GM21723 (cell line): ENCODE data around the gene CTRL.

Experiments
- ATAC-seq: cut with Tn5 transposase; IDR thresholded peaks from one replicate; pipeline ENCODE4 v1.9.1; 2021; ENCODE audit warnings: mild to moderate bottlenecking, moderate library complexity; ENCODE audit not compliant: unreplicated experiment

CTRL gene

DNA sequence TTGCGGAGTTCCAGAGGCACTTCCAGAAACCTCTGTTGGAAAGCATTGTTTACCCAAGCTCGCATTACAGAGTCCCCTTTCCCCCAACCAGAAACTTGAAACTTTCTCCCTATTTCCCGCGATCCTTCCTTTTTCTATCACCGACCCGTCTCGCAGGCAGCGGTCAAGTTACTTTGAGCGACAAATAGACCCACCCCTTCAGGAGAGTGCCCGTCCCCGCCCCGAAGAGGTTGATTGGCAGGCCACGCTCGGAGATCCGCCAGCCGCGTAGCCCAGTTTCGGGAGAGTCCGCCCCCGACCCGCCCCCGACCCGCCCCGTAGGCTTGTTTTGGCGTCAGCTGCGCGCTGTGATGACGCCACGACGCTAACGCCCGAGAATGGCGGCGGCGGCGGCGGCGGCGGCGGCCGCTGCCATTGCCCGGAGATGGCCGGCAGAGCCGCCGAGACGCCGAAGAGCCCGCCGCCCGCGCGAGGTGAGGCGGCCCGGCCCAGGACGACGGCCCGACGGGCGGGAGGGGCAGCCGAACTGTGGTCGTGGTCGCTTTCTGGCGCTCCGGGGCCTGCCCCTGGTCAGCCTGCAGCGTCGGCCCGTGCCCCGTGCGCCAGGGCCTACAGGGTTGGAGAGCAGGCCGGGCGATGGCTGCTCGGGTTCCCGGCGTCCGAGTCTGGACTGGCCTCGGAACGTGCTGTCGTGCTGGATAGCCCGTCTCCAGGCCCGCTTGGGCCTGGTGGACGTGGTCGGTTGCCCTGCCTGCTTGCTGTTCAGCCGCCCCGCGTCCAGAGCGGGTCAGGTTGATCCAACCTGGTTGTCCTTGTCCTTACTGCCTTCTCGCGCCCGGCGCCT lies 38.5 kb downstream of the CTRL start, which contains the start of gene PSKH1:
Gene PSKH1, plus strand, starts transcription at position 356 of the 844 bp plus-strand sequence. CDS start 15,496 bp downstream, outside the sequence.
- peak; percentile 77 for ATAC-seq

GRCh38 chr16:67892375-67892774 lies 39.3 kb downstream of the CTRL start:
- no peak for ATAC-seq

DNA sequence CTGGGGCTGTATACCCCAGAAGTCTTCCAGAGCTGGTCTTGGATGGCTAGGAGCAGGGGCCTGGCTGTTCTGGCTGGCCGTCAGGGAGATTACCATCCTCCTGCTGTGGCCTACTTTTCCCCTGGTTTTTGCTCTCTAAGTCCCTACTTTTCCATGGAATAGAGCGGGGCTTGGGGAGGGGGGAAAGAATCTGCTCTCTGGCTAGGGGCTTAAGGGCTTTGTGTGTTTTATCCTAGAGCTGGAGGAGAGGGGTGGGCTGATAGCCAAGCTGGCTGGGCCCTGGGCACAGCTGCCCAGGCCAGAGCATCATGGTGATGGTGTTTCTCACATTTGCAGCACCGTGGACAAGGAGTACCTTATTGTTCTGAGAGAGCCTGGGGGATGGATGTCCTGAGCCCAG lies 43.3 kb downstream of the CTRL start:
- ATAC-seq, result no peak

DNA sequence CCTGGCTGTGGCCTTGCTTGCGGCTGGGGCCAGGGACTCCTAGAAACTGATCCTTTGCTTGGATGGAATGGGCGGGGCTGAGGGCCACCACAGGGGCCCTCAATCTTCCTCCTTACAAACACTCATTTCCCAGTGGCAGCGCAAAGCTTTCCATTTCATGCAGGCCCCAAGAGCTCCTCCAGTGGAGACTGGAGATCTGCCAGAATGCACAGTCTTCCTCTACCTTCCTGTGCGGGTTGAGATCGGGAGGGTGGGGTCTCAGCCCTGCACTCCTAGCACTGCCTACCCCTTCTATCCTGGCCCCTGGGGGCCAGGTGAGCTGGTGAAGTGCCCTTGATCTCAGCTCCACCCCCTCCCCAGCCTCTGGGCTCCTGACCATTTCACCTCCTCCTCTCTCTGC lies 45.3 kb downstream of the CTRL start:
- ATAC-seq, result no peak

DNA sequence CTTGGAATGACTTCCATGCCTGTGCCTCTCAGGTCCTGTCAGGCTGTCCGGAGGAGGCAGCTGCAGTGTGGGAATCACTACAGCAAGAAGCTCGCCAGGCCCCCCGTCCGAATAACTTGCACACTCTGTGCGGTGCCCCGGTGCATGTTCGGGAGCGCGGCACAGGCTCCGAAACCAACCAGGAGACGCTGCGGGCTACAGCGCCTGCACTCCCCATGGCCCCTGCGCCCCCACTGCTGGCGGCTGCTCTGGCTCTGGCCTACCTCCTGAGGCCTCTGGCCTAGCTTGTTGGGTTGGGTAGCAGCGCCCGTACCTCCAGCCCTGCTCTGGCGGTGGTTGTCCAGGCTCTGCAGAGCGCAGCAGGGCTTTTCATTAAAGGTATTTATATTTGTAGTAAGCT lies 45.7 kb downstream of the CTRL start:
- ATAC-seq, result no peak

- no peak for ATAC-seq
These were observed 46.1 kb downstream of the CTRL start for GRCh38 chr16:67885545-67885944.

DNA sequence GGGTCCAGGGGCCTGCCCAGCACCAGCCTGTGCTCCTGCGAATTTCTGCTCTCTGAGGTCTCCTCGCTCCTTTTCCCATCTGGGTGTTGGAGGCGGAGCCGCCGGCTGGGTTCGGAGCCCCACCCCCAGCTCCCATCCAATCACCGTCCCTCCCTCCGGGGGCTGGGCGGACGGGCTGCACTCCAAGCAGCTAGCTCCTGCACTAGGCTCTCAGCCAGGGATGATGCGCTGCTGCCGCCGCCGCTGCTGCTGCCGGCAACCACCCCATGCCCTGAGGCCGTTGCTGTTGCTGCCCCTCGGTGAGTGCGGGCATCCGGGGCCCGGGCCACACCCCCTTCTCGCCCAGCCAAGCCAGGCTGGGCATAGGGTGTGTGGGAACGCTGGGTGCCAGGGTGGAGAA lies 47.0 kb downstream of the CTRL start, which contains the start of gene NRN1L:
Gene NRN1L, plus strand, starts transcription at position 202 of the 400 bp plus-strand sequence. Its CDS starts 19 bp downstream, at position 221.
- no peak for ATAC-seq

- ATAC-seq, result no peak
These were observed 47.8 kb downstream of the CTRL start for GRCh38 chr16:67883872-67884261.

GRCh38 chr16:67883146-67883871 lies 48.4 kb downstream of the CTRL start:
- ATAC-seq, result no peak

DNA sequence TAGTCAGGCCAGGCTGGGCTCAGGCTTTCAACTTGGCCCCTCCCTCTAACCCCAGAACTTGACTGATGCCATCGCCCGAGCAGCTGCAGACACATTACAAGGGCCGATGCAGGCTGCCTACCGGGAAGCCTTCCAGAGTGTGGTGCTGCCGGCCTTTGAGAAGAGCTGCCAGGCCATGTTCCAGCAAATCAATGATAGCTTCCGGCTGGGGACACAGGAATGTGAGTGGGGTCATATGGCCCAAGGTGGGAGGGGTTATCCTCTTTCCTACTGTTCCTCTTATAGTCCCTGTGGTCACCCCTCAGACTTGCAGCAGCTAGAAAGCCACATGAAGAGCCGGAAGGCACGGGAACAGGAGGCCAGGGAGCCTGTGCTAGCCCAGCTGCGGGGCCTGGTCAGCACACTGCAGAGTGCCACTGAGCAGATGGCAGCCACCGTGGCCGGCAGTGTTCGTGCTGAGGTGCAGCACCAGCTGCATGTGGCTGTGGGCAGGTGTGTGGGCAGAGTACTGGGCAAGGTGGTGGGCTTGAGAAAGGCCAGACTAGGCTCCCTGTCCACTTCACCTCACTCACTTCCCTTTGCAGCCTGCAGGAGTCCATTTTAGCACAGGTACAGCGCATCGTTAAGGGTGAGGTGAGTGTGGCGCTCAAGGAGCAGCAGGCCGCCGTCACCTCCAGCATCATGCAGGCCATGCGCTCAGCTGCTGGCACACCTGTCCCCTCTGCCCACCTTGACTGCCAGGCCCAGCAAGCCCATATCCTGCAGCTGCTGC lies 49.1 kb downstream of the CTRL start:
- no peak for ATAC-seq

DNA sequence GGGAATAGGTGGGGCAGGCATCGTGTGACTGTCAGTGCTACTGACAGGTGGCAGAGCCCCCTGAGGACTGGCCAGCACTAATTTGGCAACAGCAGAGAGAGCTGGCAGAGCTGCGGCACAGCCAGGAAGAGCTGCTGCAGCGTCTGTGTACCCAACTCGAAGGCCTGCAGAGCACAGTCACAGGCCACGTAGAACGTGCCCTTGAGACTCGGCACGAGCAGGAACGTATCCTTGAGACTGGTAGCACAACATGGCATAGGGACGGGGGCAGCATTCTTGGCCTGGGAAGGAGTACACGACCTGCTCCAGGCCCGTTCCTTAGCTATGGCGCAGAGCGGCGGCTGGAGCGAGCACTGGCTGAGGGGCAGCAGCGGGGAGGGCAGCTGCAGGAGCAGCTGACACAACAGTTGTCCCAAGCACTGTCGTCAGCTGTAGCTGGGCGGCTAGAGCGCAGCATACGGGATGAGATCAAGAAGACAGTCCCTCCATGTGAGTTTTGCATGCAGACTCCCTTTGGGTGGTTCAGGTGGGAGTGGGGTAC lies 50.0 kb downstream of the CTRL start:
- ATAC-seq, result no peak

GRCh38 chr16:67880584-67880983 lies 51.1 kb downstream of the CTRL start:
- no peak for ATAC-seq

DNA sequence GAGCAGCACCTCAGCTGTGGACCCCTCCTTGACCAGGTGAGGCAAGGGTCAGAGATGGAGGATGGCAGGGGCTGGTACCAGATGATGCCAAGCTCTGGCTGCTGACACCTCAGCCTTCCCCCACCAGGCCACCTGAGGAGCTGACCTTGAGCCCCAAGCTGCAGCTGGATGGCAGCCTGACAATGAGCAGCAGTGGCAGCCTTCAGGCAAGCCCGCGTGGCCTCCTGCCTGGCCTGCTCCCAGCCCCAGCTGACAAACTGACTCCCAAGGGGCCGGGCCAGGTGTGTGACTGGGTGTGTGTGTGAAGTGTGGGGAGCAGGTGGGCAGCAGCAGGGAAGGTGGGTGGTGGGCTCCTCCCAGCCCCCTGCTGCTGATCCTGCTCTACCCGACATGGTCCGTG lies 51.7 kb downstream of the CTRL start:
- no peak for ATAC-seq
